ENCODE data around the gene NKIRAS2.

NKIRAS2 gene

GRCh38 chr17:42016941-42017865 is 2.7 kb upstream of the NKIRAS2 start, which contains the start of gene DNAJC7 (continued):
- TF ChIP-seq HIC1 (tag by site-specific recombination; IDR thresholded peaks at IDR 0.05) (no peak), SP2 (tag by site-specific recombination; IDR thresholded peaks at IDR 0.05) (peak; percentile 97), ZNF311 (tag by site-specific recombination; IDR thresholded peaks at IDR 0.05; ENCODE audit: borderline replicate concordance) (no peak), ZNF585B (tag by site-specific recombination; IDR thresholded peaks at IDR 0.05) (no peak), INSM2 (tag by site-specific recombination; IDR thresholded peaks at IDR 0.05) (0 out of 2 replicates have a peak, but pooled peaks have one; percentile 63), ZNF629 (tag by site-specific recombination; IDR thresholded peaks at IDR 0.05) (peak; percentile 77), ZNF776 (tag by site-specific recombination; IDR thresholded peaks at IDR 0.05; ENCODE audit: borderline replicate concordance) (no peak), KLF1 (tag by site-specific recombination; IDR thresholded peaks at IDR 0.05) (peak; percentile 68), ZSCAN23 (tag by site-specific recombination; IDR thresholded peaks at IDR 0.05) (peak; percentile 30; the same call in 1 of the 2 replicates), ATF2 (tag by site-specific recombination; IDR thresholded peaks at IDR 0.05; ENCODE audit: low read depth) (peak; percentile 37; the same call in 1 of the 2 replicates), ZNF792 (tag by site-specific recombination; IDR thresholded peaks at IDR 0.05) (0 out of 2 replicates have a peak, but pooled peaks have one; percentile 31), KLF8 (tag by site-specific recombination; IDR thresholded peaks at IDR 0.05) (peak; percentile 94), ZNF138 (tag by site-specific recombination; IDR thresholded peaks at IDR 0.05; ENCODE audit: borderline replicate concordance) (0 out of 2 replicates have a peak, but pooled peaks have one; percentile 44), ZNF24 (tag by site-specific recombination; IDR thresholded peaks at IDR 0.05) (peak; percentile 73; the same call in 1 of the 2 replicates), HOXA7 (CRISPR knock-in tag; IDR thresholded peaks at IDR 0.05; ENCODE audit: borderline replicate concordance) (no peak), SCRT2 (tag by site-specific recombination; IDR thresholded peaks at IDR 0.05) (peak; percentile 57; the same call in 1 of the 2 replicates), ZNF140 (tag by site-specific recombination; IDR thresholded peaks at IDR 0.05) (no peak), ZBTB20 (tag by site-specific recombination; IDR thresholded peaks at IDR 0.05) (peak; percentile 37; the same call in 1 of the 2 replicates), ZNF660 (tag by site-specific recombination; IDR thresholded peaks at IDR 0.05) (peak; percentile 63), REPIN1 (tag by site-specific recombination; IDR thresholded peaks at IDR 0.05; ENCODE audit: low read depth) (0 out of 2 replicates have a peak, but pooled peaks have one; percentile 28)
- TF ChIP-seq, protein P1, sequence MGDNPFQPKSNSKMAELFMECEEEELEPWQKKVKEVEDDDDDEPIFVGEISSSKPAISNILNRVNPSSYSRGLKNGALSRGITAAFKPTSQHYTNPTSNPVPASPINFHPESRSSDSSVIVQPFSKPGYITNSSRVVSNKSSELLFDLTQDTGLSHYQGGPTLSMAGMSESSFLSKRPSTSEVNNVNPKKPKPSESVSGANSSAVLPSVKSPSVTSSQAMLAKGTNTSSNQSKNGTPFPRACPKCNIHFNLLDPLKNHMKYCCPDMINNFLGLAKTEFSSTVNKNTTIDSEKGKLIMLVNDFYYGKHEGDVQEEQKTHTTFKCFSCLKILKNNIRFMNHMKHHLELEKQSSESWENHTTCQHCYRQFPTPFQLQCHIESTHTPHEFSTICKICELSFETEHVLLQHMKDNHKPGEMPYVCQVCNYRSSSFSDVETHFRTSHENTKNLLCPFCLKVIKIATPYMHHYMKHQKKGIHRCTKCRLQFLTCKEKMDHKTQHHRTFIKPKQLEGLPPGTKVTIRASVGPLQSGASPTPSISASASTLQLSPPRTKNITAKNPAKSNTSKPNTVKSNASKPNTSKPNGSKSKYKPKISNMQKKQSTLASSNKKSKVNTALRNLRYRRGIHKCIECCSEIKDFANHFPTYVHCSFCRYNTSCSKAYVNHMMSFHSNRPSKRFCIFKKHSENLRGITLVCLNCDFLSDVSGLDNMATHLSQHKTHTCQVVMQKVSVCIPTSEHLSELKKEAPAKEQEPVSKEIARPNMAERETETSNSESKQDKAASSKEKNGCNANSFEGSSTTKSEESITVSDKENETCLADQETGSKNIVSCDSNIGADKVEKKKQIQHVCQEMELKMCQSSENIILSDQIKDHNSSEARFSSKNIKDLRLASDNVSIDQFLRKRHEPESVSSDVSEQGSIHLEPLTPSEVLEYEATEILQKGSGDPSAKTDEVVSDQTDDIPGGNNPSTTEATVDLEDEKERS (tag by site-specific recombination; IDR thresholded peaks at IDR 0.05) = 0 out of 2 replicates have a peak, but pooled peaks have one; percentile 20
- TF ChIP-seq, protein P2, sequence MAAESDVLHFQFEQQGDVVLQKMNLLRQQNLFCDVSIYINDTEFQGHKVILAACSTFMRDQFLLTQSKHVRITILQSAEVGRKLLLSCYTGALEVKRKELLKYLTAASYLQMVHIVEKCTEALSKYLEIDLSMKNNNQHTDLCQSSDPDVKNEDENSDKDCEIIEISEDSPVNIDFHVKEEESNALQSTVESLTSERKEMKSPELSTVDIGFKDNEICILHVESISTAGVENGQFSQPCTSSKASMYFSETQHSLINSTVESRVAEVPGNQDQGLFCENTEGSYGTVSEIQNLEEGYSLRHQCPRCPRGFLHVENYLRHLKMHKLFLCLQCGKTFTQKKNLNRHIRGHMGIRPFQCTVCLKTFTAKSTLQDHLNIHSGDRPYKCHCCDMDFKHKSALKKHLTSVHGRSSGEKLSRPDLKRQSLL (tag by site-specific recombination; IDR thresholded peaks at IDR 0.05) = peak; percentile 85
- TF ChIP-seq, protein P3, sequence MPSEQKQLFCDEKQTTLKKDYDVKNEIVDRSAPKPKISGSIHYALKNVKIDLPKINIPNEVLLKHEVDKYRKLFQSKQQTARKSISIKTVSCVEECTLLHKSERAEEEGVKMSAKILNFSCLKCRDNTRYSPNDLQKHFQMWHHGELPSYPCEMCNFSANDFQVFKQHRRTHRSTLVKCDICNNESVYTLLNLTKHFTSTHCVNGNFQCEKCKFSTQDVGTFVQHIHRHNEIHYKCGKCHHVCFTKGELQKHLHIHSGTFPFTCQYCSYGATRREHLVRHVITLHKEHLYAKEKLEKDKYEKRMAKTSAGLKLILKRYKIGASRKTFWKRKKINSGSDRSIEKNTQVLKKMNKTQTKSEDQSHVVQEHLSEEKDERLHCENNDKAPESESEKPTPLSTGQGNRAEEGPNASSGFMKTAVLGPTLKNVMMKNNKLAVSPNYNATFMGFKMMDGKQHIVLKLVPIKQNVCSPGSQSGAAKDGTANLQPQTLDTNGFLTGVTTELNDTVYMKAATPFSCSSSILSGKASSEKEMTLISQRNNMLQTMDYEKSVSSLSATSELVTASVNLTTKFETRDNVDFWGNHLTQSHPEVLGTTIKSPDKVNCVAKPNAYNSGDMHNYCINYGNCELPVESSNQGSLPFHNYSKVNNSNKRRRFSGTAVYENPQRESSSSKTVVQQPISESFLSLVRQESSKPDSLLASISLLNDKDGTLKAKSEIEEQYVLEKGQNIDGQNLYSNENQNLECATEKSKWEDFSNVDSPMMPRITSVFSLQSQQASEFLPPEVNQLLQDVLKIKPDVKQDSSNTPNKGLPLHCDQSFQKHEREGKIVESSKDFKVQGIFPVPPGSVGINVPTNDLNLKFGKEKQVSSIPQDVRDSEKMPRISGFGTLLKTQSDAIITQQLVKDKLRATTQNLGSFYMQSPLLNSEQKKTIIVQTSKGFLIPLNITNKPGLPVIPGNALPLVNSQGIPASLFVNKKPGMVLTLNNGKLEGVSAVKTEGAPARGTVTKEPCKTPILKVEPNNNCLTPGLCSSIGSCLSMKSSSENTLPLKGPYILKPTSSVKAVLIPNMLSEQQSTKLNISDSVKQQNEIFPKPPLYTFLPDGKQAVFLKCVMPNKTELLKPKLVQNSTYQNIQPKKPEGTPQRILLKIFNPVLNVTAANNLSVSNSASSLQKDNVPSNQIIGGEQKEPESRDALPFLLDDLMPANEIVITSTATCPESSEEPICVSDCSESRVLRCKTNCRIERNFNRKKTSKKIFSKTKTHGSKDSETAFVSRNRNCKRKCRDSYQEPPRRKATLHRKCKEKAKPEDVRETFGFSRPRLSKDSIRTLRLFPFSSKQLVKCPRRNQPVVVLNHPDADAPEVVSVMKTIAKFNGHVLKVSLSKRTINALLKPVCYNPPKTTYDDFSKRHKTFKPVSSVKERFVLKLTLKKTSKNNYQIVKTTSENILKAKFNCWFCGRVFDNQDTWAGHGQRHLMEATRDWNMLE (tag by site-specific recombination; conservative IDR thresholded peaks at IDR 0.05; ENCODE audit: low read depth) = peak; percentile 86

Data from HEK293 (cell line).